ENCODE measurements around the gene POLR1A.

The POLR1A gene

GRCh38 chr2:85997017-85997970 lies 108.4 kb downstream of the POLR1A start:
- Histone ChIP-seq H3K4me1 (ENCODE audit: control insufficient read depth, insufficient read depth, low read length) (no peaks in the 10 kb centered on the region), H3K36me3 (ENCODE audit: control insufficient read depth in 2 of 2, insufficient read depth in 1 of 2, low read length in 2 of 2) (no peaks in the 10 kb centered on the region), H3K9me3 (ENCODE audit: control insufficient read depth, insufficient read depth, low read depth, low read length) (no peaks in the 10 kb centered on the region), H3K4me3 (ENCODE audit: low read depth, low read length) (no peak overlapping the region), H3K27ac (ENCODE audit: extremely low read depth, low read depth, low read length) (no peak overlapping the region)
- ChIA-PET POLR2A (interaction anchor here (0.6 kb wide), 1 partner anchor 15 kb away, joined by 3 read pairs; no protein-coding TSS in a partner anchor), CTCF (interaction anchor here (0.7 to 2.3 kb wide), 2 partner anchors 34 to 109 kb away, joined by 3 to 6 read pairs; no protein-coding TSS in a partner anchor)
- TF ChIP-seq ZNF148 (tag by site-specific recombination; IDR thresholded peaks at IDR 0.05; ENCODE audit: borderline replicate concordance) (no peak), ZNF24 (tag by site-specific recombination; IDR thresholded peaks at IDR 0.05) (no peak), ZNF658 (tag by site-specific recombination; IDR thresholded peaks at IDR 0.05) (no peak)

- ChIA-PET CTCF (interaction anchor here (1.3 to 2.0 kb wide), 2 partner anchors 13 to 169 kb away, joined by 4 to 9 read pairs; no protein-coding TSS in a partner anchor), POLR2A (interaction anchor here (0.6 kb wide), 1 partner anchor 15 kb away, joined by 3 read pairs; no protein-coding TSS in a partner anchor)
Observed at GRCh38 chr2:85996591-85996990, 109.1 kb downstream of the POLR1A start.

DNA sequence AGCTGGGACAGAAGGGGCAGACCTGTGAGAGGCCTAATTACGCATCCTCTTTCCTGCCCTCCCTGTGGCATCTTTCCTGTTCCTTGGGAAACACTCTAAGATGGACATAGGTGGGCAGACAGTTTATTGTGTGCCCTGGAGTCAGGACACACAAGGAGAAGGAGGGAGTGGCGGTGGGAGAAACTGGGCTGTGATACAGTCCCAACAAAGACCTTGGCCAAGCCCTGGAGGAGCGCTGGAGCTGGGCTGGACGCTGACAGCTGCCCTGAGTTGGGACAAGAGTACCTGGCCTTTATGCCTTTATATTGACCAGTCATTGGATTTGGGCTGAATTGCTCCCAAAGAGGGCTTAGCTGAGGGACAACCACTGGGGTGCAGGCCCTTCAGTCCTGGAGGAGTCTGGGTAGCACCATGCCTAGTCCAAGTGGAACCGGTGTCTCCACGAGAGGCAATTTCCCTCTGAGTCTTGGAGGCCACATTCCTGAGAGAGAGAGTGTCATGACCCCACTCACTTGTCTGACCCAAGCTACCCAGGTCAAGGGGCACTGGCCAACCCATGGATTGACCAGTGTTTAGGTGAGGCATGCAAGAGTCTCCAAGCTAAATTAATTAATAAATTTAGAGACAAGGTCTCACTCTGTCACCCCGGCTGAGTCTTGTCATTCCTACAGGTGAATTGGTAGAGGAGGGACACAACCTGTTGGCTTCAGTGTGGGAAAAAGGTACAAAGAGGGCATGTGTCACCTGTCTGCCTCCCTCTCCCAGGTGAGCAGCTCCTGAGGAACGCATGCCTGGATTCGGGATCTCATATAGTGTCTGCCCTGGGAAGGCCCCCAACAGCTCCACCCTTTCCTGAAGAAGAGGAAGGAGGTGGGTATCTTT lies 109.8 kb downstream of the POLR1A start:
- POLR2A ChIA-PET, result interaction anchor here (0.6 kb wide), 1 partner anchor 14 kb away, joined by 3 read pairs; no protein-coding TSS in a partner anchor
- no peaks in the 10 kb centered on the region for H3K4me1 ChIP-seq (ENCODE audit: control insufficient read depth, insufficient read depth, low read length)

More at GRCh38 chr2:85996591-85996990, 109.1 kb downstream of the POLR1A start:
- Histone ChIP-seq H3K4me1 (ENCODE audit: control insufficient read depth, insufficient read depth, low read length) (no peaks in the 10 kb centered on the region), H3K9me3 (ENCODE audit: control insufficient read depth, insufficient read depth, low read depth, low read length) (no peaks in the 10 kb centered on the region), H3K4me3 (ENCODE audit: low read depth, low read length) (no peak overlapping the region), H3K36me3 (ENCODE audit: control insufficient read depth in 2 of 2, insufficient read depth in 1 of 2, low read length in 2 of 2) (no peaks in the 10 kb centered on the region), H3K27ac (ENCODE audit: extremely low read depth, low read depth, low read length) (no peak overlapping the region)
- TF ChIP-seq GLI2 (tag by site-specific recombination; IDR thresholded peaks at IDR 0.05; ENCODE audit: borderline replicate concordance, low read depth) (no peak), ZNF280C (tag by site-specific recombination; IDR thresholded peaks at IDR 0.05) (no peak), ZNF302 (tag by site-specific recombination; IDR thresholded peaks at IDR 0.05; ENCODE audit: low read depth) (no peak)

More for the DNA sequence above, 109.8 kb downstream of the POLR1A start:
- TF ChIP-seq SCRT2 (tag by site-specific recombination; IDR thresholded peaks at IDR 0.05), result peak; percentile 64
- no peak for TF ChIP-seq ZNF19 (tag by site-specific recombination; IDR thresholded peaks at IDR 0.05; ENCODE audit: low read depth)
- no peak for TF ChIP-seq ZFHX2 (tag by site-specific recombination; conservative IDR thresholded peaks at IDR 0.05)
- TF ChIP-seq YY1 (tag by site-specific recombination; IDR thresholded peaks at IDR 0.05), result no peak
- TF ChIP-seq, protein P1, sequence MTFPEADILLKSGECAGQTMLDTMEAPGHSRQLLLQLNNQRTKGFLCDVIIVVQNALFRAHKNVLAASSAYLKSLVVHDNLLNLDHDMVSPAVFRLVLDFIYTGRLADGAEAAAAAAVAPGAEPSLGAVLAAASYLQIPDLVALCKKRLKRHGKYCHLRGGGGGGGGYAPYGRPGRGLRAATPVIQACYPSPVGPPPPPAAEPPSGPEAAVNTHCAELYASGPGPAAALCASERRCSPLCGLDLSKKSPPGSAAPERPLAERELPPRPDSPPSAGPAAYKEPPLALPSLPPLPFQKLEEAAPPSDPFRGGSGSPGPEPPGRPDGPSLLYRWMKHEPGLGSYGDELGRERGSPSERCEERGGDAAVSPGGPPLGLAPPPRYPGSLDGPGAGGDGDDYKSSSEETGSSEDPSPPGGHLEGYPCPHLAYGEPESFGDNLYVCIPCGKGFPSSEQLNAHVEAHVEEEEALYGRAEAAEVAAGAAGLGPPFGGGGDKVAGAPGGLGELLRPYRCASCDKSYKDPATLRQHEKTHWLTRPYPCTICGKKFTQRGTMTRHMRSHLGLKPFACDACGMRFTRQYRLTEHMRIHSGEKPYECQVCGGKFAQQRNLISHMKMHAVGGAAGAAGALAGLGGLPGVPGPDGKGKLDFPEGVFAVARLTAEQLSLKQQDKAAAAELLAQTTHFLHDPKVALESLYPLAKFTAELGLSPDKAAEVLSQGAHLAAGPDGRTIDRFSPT (tag by site-specific recombination; IDR thresholded peaks at IDR 0.05), result no peak
- no peak for TF ChIP-seq ZNF747 (tag by site-specific recombination; IDR thresholded peaks at IDR 0.05)
- TF ChIP-seq OVOL3 (tag by site-specific recombination; IDR thresholded peaks at IDR 0.05), result no peak
- peak; percentile 65; the same call in 1 of the 2 replicates for TF ChIP-seq SCRT1 (tag by site-specific recombination; IDR thresholded peaks at IDR 0.05; ENCODE audit: borderline replicate concordance)
- no peak for TF ChIP-seq ZNF707 (tag by site-specific recombination; IDR thresholded peaks at IDR 0.05)
- TF ChIP-seq ATF2 (tag by site-specific recombination; IDR thresholded peaks at IDR 0.05; ENCODE audit: low read depth), result no peak
- TF ChIP-seq ZBTB20 (tag by site-specific recombination; IDR thresholded peaks at IDR 0.05), result no peak
- H3K27ac ChIP-seq (ENCODE audit: extremely low read depth, low read depth, low read length), result no peak overlapping the region
- H3K36me3 ChIP-seq (ENCODE audit: control insufficient read depth in 2 of 2, insufficient read depth in 1 of 2, low read length in 2 of 2), result no peaks in the 10 kb centered on the region
- H3K9me3 ChIP-seq (ENCODE audit: control insufficient read depth, insufficient read depth, low read depth, low read length), result no peaks in the 10 kb centered on the region
- no peak overlapping the region for H3K4me3 ChIP-seq (ENCODE audit: low read depth, low read length)
- CTCF ChIA-PET, result interaction anchor here (1.3 to 2.0 kb wide), 2 partner anchors 12 to 169 kb away, joined by 4 to 9 read pairs; no protein-coding TSS in a partner anchor
